Activated CD8-positive, alpha-beta memory T cell treated with anti-CD3 and anti-CD28 coated beads for 1 hour (primary cell): ENCODE results near the gene RANBP3L.
"Not testable (repeated sequence)": the region's sequence is repeated elsewhere in the genome, so short reads cannot be mapped to it uniquely, and the experiment has no call there.

ENCODE experiments used
- DNase-seq, 2 donors: peaks; one replicate each; pipeline ENCODE4 v3.0.0-alpha.2; 2020; ENCODE audit warnings: low read depth in 1 of 2; ENCODE audit errors: extremely low read depth in 1 of 2

Gene RANBP3L

DNA sequence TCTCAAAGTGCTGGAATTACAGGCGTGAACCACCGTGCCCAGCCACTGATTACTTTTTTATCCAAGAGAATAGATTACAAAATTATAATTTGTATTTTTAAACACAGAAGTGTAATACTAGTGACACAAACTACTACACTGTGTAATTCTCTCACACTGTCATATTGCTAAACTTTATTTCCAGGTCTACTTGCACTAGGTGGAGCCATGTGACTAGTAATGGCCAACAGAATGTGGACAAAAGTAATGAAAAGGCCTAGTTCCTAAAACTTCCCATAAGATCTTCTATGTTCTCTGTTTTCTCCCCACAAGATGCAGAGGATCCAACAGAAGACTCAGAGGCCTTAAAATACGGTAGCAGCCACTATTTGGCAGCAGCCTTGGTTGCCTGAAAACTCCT is 87.3 kb downstream of the RANBP3L start:
- no peak for DNase-seq

DNA sequence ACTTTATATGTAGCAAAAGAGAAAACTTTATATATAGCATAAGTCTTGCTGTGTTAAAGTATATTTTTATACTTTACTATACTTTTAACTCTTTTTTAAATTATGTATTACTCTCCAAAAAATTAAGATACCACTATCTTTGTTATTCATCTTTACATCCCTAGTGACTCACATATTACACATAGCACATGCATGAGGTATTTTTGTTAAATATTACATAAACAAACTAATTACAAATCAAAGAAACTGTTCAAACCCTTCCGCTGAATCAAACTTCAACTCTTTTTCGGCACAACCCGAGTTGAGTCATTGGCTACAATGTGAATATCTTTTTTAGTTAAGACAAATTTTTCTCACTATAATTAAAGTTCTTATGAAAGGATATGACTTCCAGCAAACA is 92.0 kb downstream of the RANBP3L start:
- no peak for DNase-seq

DNA sequence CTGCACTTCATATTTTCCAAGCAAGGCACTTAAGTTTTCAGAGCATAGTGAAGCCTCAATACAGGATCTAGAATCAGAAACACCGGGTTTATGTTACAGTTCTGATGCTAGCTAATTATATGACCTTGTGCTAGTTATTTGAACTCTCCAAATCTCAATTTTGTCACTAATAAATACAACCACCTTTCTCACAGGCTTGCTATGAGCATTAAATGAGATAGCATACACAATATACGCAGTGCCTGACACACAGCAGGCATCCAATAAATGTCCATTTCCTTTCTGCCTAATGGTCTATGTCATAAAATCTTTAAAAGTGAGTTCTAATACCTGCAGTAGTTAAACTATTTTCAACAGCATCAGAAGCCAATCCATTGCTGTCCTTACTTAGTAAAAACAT is 92.9 kb downstream of the RANBP3L start:
- no peak for DNase-seq

DNA sequence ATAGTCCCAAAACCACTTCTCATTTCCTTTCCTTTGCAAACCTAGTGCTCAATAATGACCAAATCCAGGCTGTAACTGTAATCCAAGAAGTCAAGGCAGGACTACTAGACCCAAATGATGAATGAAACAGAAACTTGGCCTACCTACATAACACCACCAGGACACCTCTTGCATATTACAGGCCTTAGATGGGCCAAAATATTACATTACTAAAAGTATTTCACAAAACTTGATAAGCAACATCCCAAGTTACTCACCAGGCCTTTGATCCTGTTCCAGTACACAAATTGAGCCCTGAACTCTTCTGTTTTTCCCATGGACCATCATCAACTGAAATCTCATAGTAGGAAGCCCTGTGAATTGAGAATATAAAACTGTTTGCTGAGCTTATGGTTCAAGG is 94.8 kb downstream of the RANBP3L start:
- no peak for DNase-seq

DNA sequence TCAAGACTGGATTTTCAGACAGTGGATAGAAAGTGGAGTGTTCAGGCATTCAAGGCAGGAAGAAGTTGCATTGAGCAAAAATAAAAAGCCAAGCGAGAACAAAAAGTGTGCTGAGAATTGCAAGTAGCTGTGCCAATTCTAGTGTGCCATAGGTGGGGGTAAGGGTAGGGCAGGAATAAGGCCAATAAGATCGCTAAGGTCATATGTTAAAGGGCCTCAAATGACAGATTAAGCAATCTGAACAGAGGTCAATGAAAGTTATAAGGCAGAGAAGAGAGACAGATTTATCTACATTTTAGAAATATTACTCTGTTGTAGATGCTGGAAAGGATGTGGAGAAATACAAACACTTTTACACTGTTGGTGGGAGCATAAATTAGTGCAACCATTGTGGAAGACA is 96.4 kb downstream of the RANBP3L start:
- DNase-seq, result no peak

DNA sequence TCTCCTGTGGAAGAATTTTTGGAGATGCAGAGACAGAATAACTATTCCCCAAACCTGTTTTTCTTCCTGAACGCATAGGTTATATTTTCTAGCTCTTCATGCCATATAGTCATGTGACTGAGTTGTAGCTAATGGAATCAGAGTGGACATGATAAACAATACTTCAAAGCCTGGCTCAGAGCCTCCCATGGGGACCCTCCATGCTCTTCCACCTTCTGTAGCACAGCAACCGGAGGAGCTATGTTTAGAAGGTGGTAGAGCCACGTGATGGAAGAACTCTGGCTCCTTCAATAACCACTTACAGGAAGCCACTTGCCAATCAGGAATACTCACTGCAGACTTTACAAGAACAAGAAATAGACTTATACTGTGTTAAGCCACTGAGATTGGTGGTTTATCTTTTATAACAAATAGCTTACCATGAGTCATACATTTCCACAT is 99.2 kb downstream of the RANBP3L start:
- no peak for DNase-seq

DNA sequence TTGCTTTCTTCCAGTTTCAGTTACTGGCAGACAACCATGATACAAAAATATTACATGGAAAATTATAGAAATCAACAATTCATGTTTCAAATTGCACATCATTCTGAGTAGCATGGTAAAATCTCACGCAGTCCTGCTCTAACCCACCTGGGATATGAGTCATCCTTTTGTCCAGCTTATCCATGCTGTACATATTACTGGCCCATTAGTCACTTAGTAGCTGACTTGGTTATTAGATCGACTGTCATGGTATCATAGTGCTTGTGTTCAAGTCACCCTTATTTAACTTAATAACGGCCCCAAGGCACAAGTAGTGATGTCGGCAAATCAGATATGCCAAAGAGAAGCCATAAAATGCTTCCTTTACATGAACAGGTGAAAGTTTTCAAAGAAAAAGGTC is 101.2 kb downstream of the RANBP3L start:
- DNase-seq, result no peak

DNA sequence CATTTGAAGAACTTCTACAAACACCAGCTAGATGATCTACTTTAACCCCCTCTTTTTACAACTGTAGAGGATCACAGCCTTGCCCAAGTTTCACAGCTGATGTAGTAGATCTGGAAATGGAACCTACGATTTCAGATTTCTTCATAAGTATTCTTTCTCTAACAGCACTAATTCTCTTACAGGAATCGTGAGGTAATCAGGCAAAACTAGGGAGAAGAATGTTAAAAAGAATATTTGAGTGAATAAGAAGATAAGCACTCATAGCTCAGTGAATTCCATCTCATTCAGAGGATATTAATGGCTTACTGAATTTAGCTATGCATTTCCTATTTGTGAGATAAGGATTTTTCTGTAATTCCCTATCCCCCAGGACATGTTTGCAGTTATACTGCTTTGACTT is 102.1 kb downstream of the RANBP3L start:
- DNase-seq, result no peak

DNA sequence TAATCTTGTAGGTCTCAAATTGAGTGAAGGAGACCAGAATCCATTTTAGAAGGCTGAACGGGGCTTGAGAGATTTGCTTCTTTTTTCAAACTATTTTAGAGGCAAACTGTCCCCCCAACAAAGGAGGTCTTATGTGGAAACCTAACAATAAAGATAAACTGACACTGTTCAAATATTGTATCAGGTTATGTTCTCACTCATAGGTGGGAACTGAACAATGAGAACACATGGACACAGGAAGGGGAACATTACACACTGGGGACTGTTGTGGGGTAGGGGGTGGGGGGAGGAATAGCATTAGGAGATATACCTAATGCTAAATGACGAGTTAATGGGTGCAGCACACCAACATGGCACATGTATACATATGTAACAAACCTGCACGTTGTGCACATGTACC is 102.9 kb downstream of the RANBP3L start:
- not testable (repeated sequence) for DNase-seq
